Mesodermal cell (in vitro differentiated cells): ENCODE data around the gene CHD1L. TPM values are rescaled to one million over a fixed set of nuclear protein-coding genes. Genes with fewer than 3 reads are reported as not detected.
"Not testable (repeated sequence)": the region's sequence is repeated elsewhere in the genome, so short reads cannot be mapped to it uniquely, and the experiment has no call there.

Source experiments
- H3K27ac ChIP-seq: 2 replicates; pipeline ENCODE4 v1.7.0; 2013; ENCODE audit warnings: mild to moderate bottlenecking, low read depth, low read length, moderate library complexity; ENCODE audit not compliant: severe bottlenecking
- H3K36me3 ChIP-seq: 2 replicates; pipeline ENCODE4 v1.7.1; 2013; ENCODE audit warnings: mild to moderate bottlenecking, low read length, moderate library complexity; ENCODE audit not compliant: control insufficient read depth, insufficient read depth
- H3K4me1 ChIP-seq: one replicate; pipeline ENCODE4 v1.7.1; 2013; ENCODE audit warnings: mild to moderate bottlenecking, low read length; ENCODE audit not compliant: insufficient read depth, control insufficient read depth, poor library complexity, severe bottlenecking
- H3K4me3 ChIP-seq: 2 replicates; pipeline ENCODE4 v1.7.0; 2013; ENCODE audit warnings: low read length, control low read depth, mild to moderate bottlenecking; ENCODE audit not compliant: insufficient read depth, poor library complexity, severe bottlenecking; ENCODE audit errors: extremely low read depth
- H3K9me3 ChIP-seq: 2 replicates; pipeline ENCODE4 v1.7.1; 2013; ENCODE audit warnings: mild to moderate bottlenecking, low read length, moderate library complexity; ENCODE audit not compliant: control insufficient read depth
- WGBS, 2 experiments: methylation state at CpG; one replicate each; pipeline ENCODE4 v1.1.5; 2013; ENCODE audit warnings: missing lambda C conversion rate in 2 of 2; ENCODE audit not compliant: insufficient coverage in 2 of 2; 5-methylcytosine and 5-hydroxymethylcytosine counted together
- polyA plus RNA-seq, 2 experiments: library from polyadenylated mRNA; stranded (reverse); fragments of 50-300 nt; gene quantifications; one replicate each; pipeline ENCODE4 v1.2.3, GENCODE V29; 2013

The CHD1L gene
- polyA plus RNA-seq (2013, experiment 1 of 2): 34.5 TPM
- polyA plus RNA-seq (2013, experiment 2 of 2): 35.7 TPM

DNA sequence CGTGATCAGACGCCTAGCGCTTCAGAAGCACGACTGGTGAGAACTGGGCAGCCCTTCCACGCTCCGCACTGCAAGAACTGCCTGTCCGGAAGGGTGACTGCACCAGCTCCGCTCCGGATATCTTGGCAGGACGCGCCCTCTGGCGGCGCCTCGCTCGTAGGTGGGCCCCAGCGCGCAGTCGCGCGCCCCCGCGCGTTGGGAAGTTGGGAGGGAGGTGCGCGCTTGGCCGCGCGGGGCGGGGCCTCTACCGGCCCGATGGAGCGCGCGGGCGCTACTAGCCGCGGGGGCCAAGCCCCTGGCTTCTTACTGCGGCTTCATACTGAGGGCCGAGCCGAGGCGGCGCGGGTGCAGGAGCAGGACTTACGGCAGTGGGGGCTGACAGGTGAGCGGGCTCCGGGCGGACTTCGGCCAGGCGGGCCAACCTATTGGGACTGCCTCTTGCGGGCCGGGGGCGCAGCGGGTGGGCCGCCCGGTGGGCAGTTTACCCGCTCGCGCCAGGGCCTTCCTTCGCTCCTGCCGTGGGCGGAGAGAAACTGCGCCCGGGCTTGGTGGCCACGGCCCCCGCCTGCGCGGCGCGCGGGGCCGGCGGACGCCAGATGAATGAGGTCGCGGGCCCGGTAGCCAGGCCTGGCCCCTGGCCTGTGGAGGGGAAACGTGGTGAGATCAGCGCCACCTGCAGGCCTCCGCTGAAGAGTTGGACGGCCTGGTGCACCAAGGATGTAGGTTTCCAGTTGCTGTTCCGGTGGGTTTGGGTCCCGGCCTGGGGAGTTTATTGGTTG lies at the start of gene CHD1L:
CHD1L (plus strand) TSS at position 236 of the 779 bp plus-strand sequence; CDS start at position 256, 20 bp downstream.
- H3K27ac ChIP-seq: peak within 1 kb of the TSS; percentile 78
- peaks cover 8% of the 10 kb centered on the region for H3K36me3 ChIP-seq
- H3K4me3 ChIP-seq: peak within 1 kb of the TSS; percentile 94
- peaks cover 12% of the 10 kb centered on the region for H3K4me1 ChIP-seq
- no peaks in the 10 kb centered on the region for H3K9me3 ChIP-seq
- 1% methylated on average over 41 to 54 of the region's 82 CpGs for WGBS, 2 experiments

DNA sequence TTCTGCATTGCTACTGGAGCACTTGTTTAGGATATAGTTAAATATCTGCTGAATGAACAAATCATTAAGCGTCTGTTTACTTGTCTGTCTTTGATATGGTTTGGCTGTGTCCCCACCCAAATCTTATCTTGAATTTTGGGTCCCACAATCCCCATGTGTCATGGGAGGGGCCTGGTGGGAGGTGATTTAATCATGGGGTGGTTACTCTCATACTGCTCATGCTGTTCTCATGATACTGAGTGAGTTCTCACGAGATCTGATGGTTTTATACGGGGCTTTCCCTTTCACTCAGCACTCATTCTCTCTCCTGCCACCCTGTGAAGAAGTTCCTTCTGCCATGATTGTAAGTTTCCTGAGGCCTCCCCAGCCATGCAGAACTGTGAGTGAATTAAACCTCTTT lies 45.2 kb upstream of the CHD1L start:
- H3K4me1 ChIP-seq, H3K9me3 ChIP-seq, H3K36me3 ChIP-seq, H3K4me3 ChIP-seq, H3K27ac ChIP-seq: not testable (repeated sequence)
- 79 to 85% methylated on average over 2 of the region's 3 CpGs for WGBS, 2 experiments

DNA sequence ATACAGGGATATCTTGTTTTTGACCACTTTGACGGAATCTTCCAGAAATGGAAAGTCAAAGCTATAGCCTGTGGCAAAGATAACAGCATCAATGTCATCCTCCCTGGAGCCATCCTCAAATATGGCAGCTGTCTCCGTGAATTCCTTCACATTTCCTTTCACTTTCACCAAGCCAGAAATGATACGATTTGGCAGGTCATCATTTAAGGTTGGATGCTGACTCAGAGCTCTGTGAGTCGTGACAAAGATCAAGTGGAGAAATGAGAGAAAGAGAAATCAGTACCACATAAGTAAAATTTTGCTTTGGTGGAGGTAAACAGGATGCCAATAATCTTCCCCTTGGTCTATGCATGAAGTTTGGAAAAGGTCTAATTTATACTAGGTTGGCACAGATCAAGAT lies 41.2 kb upstream of the CHD1L start:
- Histone ChIP-seq H3K27ac (no peak overlapping the region), H3K4me3 (no peak overlapping the region), H3K9me3 (no peaks in the 10 kb centered on the region), H3K36me3 (no peaks in the 10 kb centered on the region), H3K4me1 (no peaks in the 10 kb centered on the region)
- 100% methylated on average over 1 to 3 of the region's 4 CpGs for WGBS, 2 experiments

DNA sequence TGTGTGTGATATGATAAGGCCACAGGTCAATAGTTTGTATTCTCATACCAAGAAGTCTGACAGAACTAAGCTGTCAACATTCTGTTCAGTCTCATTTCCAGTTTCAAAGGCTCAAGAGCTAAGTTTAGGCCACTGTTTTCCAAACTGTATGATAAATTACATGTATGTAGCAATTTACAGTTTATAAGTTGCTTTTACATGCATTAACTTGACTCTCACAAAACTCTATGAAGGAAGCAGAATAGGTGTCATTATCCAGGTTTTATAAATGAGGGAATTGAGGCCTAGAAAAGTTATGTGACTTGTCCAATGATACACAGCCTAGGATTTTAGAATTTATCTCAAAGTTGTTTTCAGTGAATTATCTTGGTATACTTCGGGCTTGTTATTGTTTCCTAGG lies 40.7 kb upstream of the CHD1L start:
- Histone ChIP-seq H3K4me3 (no peak overlapping the region), H3K36me3 (no peaks in the 10 kb centered on the region), H3K27ac (no peak overlapping the region), H3K4me1 (no peaks in the 10 kb centered on the region), H3K9me3 (no peaks in the 10 kb centered on the region)
- no CpG with 5 or more reads among the region's 1 CpG for WGBS, 2 experiments

DNA sequence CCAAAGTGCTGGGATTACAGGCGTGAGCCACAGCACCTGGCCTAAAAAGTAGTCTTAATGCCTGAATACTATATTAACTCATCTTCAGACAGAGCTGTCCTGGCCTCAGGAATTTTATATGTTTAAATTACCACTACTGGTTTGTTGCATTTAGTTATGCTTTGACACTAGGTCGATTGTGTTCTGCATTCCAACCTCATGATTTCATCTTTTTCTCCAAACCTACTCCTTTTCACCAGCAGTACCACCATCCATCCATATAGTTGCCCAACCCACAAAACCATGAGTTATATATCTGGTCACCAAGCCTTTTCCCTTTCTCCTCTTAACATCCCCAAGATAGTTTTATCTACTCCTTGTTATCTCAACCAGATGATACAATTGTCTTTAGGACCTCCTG lies 39.9 kb upstream of the CHD1L start:
- Histone ChIP-seq H3K4me3 (no peak overlapping the region), H3K36me3 (no peaks in the 10 kb centered on the region), H3K27ac (no peak overlapping the region), H3K4me1 (no peaks in the 10 kb centered on the region), H3K9me3 (no peaks in the 10 kb centered on the region)
- WGBS, 2 experiments: 83% methylated on average over 1 of the region's 2 CpGs; no CpG with 5 or more reads in 1 of the 2 experiments

DNA sequence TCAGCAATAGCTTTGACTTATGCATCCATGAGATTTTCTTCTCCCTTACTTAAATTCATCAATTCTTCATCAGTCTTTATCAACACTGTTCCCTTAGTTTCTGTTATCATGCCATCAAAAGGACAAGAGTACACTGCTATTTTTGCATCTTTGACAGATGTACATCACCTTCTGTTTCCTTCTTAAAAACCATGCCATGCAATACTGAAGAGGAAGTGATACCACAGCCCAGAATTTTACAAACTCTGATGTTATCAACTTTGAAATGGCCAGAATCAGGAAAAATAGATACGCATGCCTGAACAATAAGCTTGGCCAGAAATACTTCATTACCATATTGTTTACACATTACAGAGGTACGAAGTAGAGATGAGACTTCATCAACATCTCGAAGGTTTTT lies 38.4 kb upstream of the CHD1L start:
- H3K4me3 ChIP-seq: no peak overlapping the region
- no peak overlapping the region for H3K27ac ChIP-seq
- 90 to 93% methylated on average over 3 of the region's 3 CpGs for WGBS, 2 experiments
- H3K4me1 ChIP-seq: no peaks in the 10 kb centered on the region
- no peaks in the 10 kb centered on the region for H3K36me3 ChIP-seq
- no peaks in the 10 kb centered on the region for H3K9me3 ChIP-seq

DNA sequence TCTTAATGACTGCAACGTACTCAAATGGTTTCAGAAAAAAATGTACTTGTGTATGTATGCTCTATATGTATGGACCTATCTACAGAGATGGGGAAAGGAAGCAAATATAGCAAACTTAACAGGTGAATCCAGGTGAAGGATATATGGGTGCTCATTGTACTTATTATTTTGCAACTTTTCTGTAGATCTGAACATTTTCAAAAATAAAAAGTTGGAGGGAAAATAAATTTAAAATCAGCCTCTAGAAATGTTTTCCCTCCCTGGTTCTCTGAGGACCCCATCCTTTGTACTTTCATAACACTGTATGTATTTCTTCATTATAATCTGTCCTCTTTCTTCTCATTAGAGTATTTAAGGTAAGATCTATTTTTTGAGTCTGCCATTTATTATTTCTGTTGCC lies 35.3 kb upstream of the CHD1L start:
- Histone ChIP-seq H3K36me3 (no peaks in the 10 kb centered on the region), H3K27ac (no peak overlapping the region), H3K4me1 (no peaks in the 10 kb centered on the region), H3K9me3 (no peaks in the 10 kb centered on the region), H3K4me3 (no peak overlapping the region)
- WGBS, 2 experiments: no CpG with 5 or more reads among the region's 1 CpG

DNA sequence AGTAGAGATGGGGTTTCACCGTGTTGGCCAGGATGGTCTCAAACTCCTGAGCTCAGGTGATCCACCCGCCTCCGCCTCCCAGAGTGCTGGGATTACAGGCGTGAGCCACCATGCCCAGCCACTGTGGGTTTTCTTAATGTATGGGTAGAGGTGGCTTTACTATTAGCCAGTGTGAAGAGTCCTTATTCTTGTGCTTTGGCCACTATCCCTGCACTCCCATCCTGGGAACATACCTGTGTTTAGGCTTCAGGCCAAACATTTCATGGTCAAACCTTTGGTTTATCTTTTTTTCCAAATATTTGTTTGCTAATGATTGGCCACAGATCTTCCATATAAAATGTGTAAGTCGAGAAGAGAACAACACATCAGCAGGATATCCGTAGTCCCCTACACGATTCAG lies 33.9 kb upstream of the CHD1L start:
- H3K9me3 ChIP-seq: no peaks in the 10 kb centered on the region
- H3K27ac ChIP-seq: no peak overlapping the region
- WGBS, 2 experiments: 94 to 100% methylated on average over 3 to 4 of the region's 7 CpGs
- no peak overlapping the region for H3K4me3 ChIP-seq
- H3K4me1 ChIP-seq: no peaks in the 10 kb centered on the region
- H3K36me3 ChIP-seq: no peaks in the 10 kb centered on the region

DNA sequence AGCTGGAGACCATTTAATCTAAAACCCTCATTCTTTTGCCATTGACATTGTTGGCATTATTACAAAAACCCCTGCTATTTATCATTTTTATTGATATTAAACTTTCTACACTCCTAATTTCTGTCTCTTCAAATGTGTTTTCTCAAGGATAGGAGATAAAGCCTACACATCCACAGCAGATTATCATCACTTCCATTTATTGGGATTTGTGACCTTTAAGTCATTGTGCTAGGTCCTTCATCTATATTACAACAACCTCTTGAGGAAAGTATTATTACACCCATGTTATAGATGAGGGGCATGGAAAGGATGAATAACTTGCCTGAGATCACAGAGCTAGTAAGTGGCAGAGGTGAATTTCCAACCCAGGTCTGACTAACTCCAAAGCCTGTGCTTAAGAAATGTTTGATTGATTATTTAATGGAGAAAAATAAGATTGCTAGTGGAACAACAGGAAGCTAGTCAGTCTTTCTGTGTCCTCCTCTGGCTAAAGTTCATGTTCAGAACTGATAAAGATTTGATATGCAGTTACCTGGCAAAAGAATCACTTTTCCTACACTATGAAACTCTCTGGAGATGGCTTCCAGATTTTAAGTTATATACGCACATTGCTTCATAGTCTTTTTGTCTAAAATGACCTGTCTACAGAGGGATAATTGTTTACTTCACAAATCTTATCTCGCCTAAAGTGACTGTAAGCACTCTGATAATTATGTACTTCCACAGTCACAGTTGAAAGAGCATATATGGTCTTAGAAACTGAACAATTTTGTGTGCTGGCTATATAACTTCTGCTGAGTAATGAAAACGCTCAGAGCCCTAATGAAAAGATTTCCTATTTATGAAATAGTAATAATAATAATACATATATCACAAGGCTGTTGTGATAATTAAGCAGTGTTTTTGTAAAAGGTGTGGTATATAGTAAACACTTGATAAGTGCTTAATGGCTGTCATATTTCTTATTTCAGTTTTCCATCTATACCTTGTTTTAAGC lies 32.4 kb upstream of the CHD1L start:
- 100% methylated on average over 1 of the region's 3 CpGs; no CpG with 5 or more reads in 1 of the 2 experiments for WGBS, 2 experiments

DNA sequence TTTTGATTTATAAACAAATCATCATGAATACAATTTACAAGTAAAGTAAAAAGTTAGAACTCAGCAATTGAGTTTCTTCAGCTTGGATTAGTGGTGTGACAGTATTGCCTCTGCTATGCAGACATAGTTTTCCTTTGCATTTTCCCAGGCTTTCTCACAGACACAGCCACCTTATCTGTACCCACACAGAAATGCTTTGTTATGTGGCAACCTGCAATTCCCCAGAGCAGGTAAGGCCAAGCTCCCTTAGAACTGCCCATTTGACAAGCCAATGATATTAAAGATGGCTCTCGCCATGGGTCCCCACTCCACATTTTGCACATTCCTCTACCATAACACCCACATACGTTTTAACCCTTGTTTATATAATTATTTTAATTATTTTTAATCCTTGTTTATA lies 31.5 kb upstream of the CHD1L start:
- Histone ChIP-seq H3K4me3 (no peak overlapping the region), H3K4me1 (no peaks in the 10 kb centered on the region), H3K9me3 (no peaks in the 10 kb centered on the region), H3K36me3 (no peaks in the 10 kb centered on the region), H3K27ac (no peak overlapping the region)
- WGBS, 2 experiments: no CpG with 5 or more reads among the region's 2 CpGs

More for the DNA sequence above, 32.4 kb upstream of the CHD1L start:
- Histone ChIP-seq H3K4me3 (no peak overlapping the region), H3K27ac (no peak overlapping the region), H3K9me3 (no peaks in the 10 kb centered on the region), H3K36me3 (no peaks in the 10 kb centered on the region), H3K4me1 (no peaks in the 10 kb centered on the region)
